ENCODE data around the gene ZNF653.

DNA sequence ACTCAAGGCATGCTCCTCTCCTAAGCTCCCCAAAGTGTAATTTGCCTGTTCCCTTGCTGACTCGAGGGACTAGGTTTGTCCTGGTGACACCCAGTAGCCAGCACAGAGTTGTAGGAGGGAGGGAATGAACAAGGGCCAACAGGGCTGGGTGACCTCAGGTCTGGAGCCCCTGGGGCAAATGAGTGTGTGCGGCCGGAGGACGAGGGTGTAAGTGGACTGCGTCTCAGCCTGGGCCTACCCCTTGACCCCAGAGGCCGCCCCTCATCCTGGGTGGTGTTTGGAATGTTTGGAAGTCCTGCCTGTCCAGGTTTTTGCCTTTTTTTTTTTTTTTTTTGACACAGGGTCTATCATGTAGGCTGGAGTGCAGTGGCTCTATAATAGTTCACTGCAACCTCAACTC is 1.3 kb upstream of the ZNF653 start:
- TF ChIP-seq, protein P1, sequence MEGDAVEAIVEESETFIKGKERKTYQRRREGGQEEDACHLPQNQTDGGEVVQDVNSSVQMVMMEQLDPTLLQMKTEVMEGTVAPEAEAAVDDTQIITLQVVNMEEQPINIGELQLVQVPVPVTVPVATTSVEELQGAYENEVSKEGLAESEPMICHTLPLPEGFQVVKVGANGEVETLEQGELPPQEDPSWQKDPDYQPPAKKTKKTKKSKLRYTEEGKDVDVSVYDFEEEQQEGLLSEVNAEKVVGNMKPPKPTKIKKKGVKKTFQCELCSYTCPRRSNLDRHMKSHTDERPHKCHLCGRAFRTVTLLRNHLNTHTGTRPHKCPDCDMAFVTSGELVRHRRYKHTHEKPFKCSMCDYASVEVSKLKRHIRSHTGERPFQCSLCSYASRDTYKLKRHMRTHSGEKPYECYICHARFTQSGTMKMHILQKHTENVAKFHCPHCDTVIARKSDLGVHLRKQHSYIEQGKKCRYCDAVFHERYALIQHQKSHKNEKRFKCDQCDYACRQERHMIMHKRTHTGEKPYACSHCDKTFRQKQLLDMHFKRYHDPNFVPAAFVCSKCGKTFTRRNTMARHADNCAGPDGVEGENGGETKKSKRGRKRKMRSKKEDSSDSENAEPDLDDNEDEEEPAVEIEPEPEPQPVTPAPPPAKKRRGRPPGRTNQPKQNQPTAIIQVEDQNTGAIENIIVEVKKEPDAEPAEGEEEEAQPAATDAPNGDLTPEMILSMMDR (IDR thresholded peaks at IDR 0.05), result no peak
- TF ChIP-seq POLR2AphosphoS5 (IDR thresholded peaks at IDR 0.05; ENCODE audit: insufficient read depth in 1 of 2, low read depth in 1 of 2), result no peak
